Adrenal gland (tissue), 5 donors: Measurements from ENCODE around the gene FOSL1.

Source experiments
- CTCF ChIP-seq, 6 experiments: fragments of 450-650 bp in 4 of 6; fragments of 200-600 bp in 2 of 6; sonication (generic) in 1 of 6; IDR thresholded peaks; 1 replicate in 5 of 6; 2 replicates in 1 of 6; pipeline versions ENCODE4 v1.5.1 to v1.8.0; 2016 to 2021; ENCODE audit warnings: antibody characterized with exemption in 6 of 6, mild to moderate bottlenecking in 2 of 6, moderate library complexity in 1 of 6
- POLR2A ChIP-seq, 2 donors: fragments of 450-650 bp; IDR thresholded peaks; one replicate each; pipeline ENCODE4 v1.6.1; 2017; ENCODE audit warnings: antibody characterized with exemption in 2 of 2, mild to moderate bottlenecking in 2 of 2, moderate library complexity in 1 of 2
- donor health status: DM: no; HTN: no; CAD: no.

GRCh38 chr11:65900125-65900898 is at the start of gene FOSL1:
- TF ChIP-seq POLR2A (IDR thresholded peaks at IDR 0.05) (peak; percentile 90 to 97), CTCF (IDR thresholded peaks at IDR 0.05) (no peak)
